Ovary (tissue), 3 donors: Measurements from ENCODE around the gene TOGARAM2.

Experiments used
- CTCF ChIP-seq, 3 donors: fragments of 450-650 bp in 2 of 3; fragments of 200-600 bp in 1 of 3; IDR thresholded peaks; one replicate each; pipeline versions ENCODE4 v1.5.1 to v1.8.0; 2016 to 2022; ENCODE audit warnings: antibody characterized with exemption in 3 of 3, mild to moderate bottlenecking in 1 of 3
- EP300 ChIP-seq: sonication (generic); formaldehyde crosslinking; IDR thresholded peaks from one replicate; pipeline ENCODE4 v1.6.1; 2017; ENCODE audit warnings: antibody characterized with exemption
- donor health status: DM: no; HTN: no; CAD: no.

GRCh38 chr2:29053223-29053622 is 72.1 kb downstream of the TOGARAM2 start:
- TF ChIP-seq EP300 (no peak), CTCF (IDR thresholded peaks at IDR 0.05) (no peak)
